HepG2 (cell line): ENCODE results near the gene ICAM3. TPM values are rescaled to one million over a fixed set of nuclear protein-coding genes. Genes with fewer than 3 reads are reported as not detected.

Source experiments
- CHD4 ChIP-seq: fragments of 200-600 bp; sonication (generic); IDR thresholded peaks from 2 replicates; pipeline ENCODE4 v1.7.0; 2017; ENCODE audit warnings: mild to moderate bottlenecking, low read length, borderline replicate concordance
- CTCF ChIP-seq: sonication (generic); formaldehyde crosslinking; IDR thresholded peaks from 2 replicates; pipeline ENCODE4 v1.5.0; 2020; ENCODE audit warnings: mild to moderate bottlenecking, missing genetic modification reagents, moderate library complexity
- DR1 ChIP-seq: sonication (generic); formaldehyde crosslinking; IDR thresholded peaks from 2 replicates; pipeline ENCODE4 v1.8.0; 2021; ENCODE audit warnings: mild to moderate bottlenecking, missing genetic modification reagents, inconsistent platforms
- ELK4 ChIP-seq: sonication (generic); formaldehyde crosslinking; IDR thresholded peaks from 2 replicates; pipeline ENCODE4 v1.9.0; 2021; ENCODE audit warnings: missing genetic modification reagents, borderline replicate concordance
- ISL2 ChIP-seq: sonication (generic); formaldehyde crosslinking; IDR thresholded peaks from 2 replicates; pipeline ENCODE4 v1.5.0; 2020; ENCODE audit warnings: missing genetic modification reagents
- NBN ChIP-seq: fragments of 450-650 bp; conservative IDR thresholded peaks from 2 replicates; pipeline ENCODE4 v1.6.1; 2017
- NCOR1 ChIP-seq: fragments of 200-600 bp; sonication (generic); IDR thresholded peaks from 2 replicates; pipeline ENCODE4 v1.7.0; 2017; ENCODE audit warnings: antibody characterized with exemption, low read length, borderline replicate concordance
- NR0B2 ChIP-seq: sonication (generic); formaldehyde crosslinking; IDR thresholded peaks from 2 replicates; pipeline ENCODE4 v1.4.0; 2020; ENCODE audit warnings: mild to moderate bottlenecking, missing genetic modification reagents
- RNF2 ChIP-seq: fragments of 450-650 bp; conservative IDR thresholded peaks from 2 replicates; pipeline ENCODE4 v1.6.1; 2016; ENCODE audit warnings: low read depth
- RXRA ChIP-seq: sonication (generic); formaldehyde crosslinking; IDR thresholded peaks from 2 replicates; pipeline ENCODE4 v1.5.1; 2020; ENCODE audit warnings: missing genetic modification reagents
- SALL2 ChIP-seq: sonication (generic); formaldehyde crosslinking; IDR thresholded peaks from 2 replicates; pipeline ENCODE4 v1.8.1; 2023; ENCODE audit warnings: mild to moderate bottlenecking, missing genetic modification reagents, inconsistent platforms
- SAP130 ChIP-seq: IDR thresholded peaks from 2 replicates; pipeline ENCODE4 v1.6.1; 2016; ENCODE audit warnings: low read depth
- SMAD1 ChIP-seq: sonication (generic); formaldehyde crosslinking; IDR thresholded peaks from 2 replicates; pipeline ENCODE4 v1.4.0; 2020; ENCODE audit warnings: missing genetic modification reagents, low read depth, mild to moderate bottlenecking, borderline replicate concordance
- SP140L ChIP-seq: sonication (generic); formaldehyde crosslinking; IDR thresholded peaks from 2 replicates; pipeline ENCODE4 v1.4.0; 2020; ENCODE audit warnings: missing genetic modification reagents, borderline replicate concordance
- TAF15 ChIP-seq: fragments of 200-400 bp; formaldehyde crosslinking; IDR thresholded peaks from one replicate; pipeline ENCODE4 v1.6.1; 2018; ENCODE audit warnings: mild to moderate bottlenecking, low read depth, low read length; ENCODE audit not compliant: poor library complexity, severe bottlenecking
- XBP1 ChIP-seq: sonication (generic); formaldehyde crosslinking; IDR thresholded peaks from 2 replicates; pipeline ENCODE4 v1.5.0; 2020; ENCODE audit warnings: missing genetic modification reagents
- ZBTB2 ChIP-seq: sonication (generic); formaldehyde crosslinking; IDR thresholded peaks from 2 replicates; pipeline ENCODE4 v1.8.0; 2022; ENCODE audit warnings: low read depth, missing genetic modification reagents
- ZNF317 ChIP-seq: sonication (generic); formaldehyde crosslinking; IDR thresholded peaks from 2 replicates; pipeline ENCODE4 v1.5.0; 2020; ENCODE audit warnings: mild to moderate bottlenecking, missing genetic modification reagents
- ZNF335 ChIP-seq: sonication (generic); formaldehyde crosslinking; IDR thresholded peaks from 2 replicates; pipeline ENCODE4 v1.4.0; 2020; ENCODE audit warnings: missing genetic modification reagents
- ZNF33B ChIP-seq: sonication (generic); formaldehyde crosslinking; IDR thresholded peaks from 2 replicates; pipeline ENCODE4 v1.5.1; 2020; ENCODE audit warnings: mild to moderate bottlenecking, missing genetic modification reagents
- ZNF44 ChIP-seq: sonication (generic); formaldehyde crosslinking; IDR thresholded peaks from 2 replicates; pipeline ENCODE4 v1.5.1; 2020; ENCODE audit warnings: mild to moderate bottlenecking, missing genetic modification reagents
- ZNF768 ChIP-seq: sonication (generic); formaldehyde crosslinking; IDR thresholded peaks from 2 replicates; pipeline ENCODE4 v1.4.0; 2020; ENCODE audit warnings: missing genetic modification reagents
- ZSCAN20 ChIP-seq: sonication (generic); formaldehyde crosslinking; IDR thresholded peaks from 2 replicates; pipeline ENCODE4 v1.4.0; 2020; ENCODE audit warnings: missing genetic modification reagents, mild to moderate bottlenecking, borderline replicate concordance
- polyA plus RNA-seq, 8 experiments: library from polyadenylated mRNA; depleted of rRNA in 3 of 8; stranded (reverse) in 7 of 8; unstranded in 1 of 8; fragments of >200 nt; fragmentation: Illumina TruSeq in 4 of 8; extraction: Trizol in 4 of 8; gene quantifications; 2 replicates each; pipeline versions ENCODE4 v1.2.1 to v1.2.3, GENCODE V29; 2011 to 2016; ENCODE audit warnings: low read depth in 4 of 8, missing spikeins in 1 of 8, mixed read lengths in 1 of 8; ENCODE audit not compliant: insufficient read depth in 1 of 8
- total RNA-seq, 5 experiments: library from RNA; depleted of rRNA; stranded (reverse); fragments of >200 nt; fragmentation: Illumina TruSeq; extraction: Trizol; gene quantifications; 2 replicates each; pipeline ENCODE4 v1.2.3, GENCODE V29; 2016; ENCODE audit warnings: low read depth in 1 of 5

ICAM3 gene
- total and polyA plus RNA-seq, 2 of the 13 experiments (the other 11 are each of a cell fraction or from before 2014, with no cell fraction given) = 14.1 to 21.0 TPM

- TF ChIP-seq DR1 (CRISPR knock-in tag) (peak; percentile 4; the same call in 1 of the 2 replicates), ZNF768 (CRISPR knock-in tag) (no peak), RNF2 (peak; percentile 80), ELK4 (no peak), RXRA (CRISPR knock-in tag) (peak; percentile 45), ZBTB2 (0 out of 2 replicates have a peak, but pooled peaks have one; percentile 36), CHD4 (no peak), ISL2 (CRISPR knock-in tag) (peak; percentile 54; the same call in 1 of the 2 replicates), SAP130 (CRISPR knock-in tag) (peak; percentile 87), ZNF317 (CRISPR knock-in tag) (no peak; the same call in 1 of the 2 replicates), CTCF (CRISPR knock-in tag) (no peak), SP140L (no peak), SALL2 (CRISPR knock-in tag) (peak; percentile 46; the same call in 1 of the 2 replicates), NBN (no peak), ZNF44 (0 out of 2 replicates have a peak, but pooled peaks have one; percentile 13), ZNF335 (CRISPR knock-in tag) (no peak), NR0B2 (CRISPR knock-in tag) (peak; percentile 79; the same call in 1 of the 2 replicates), XBP1 (CRISPR knock-in tag) (no peak; the same call in 1 of the 2 replicates), ZSCAN20 (CRISPR knock-in tag) (0 out of 2 replicates have a peak, but pooled peaks have one; percentile 64), SMAD1 (CRISPR knock-in tag) (no peak), NCOR1 (no peak; the same call in 1 of the 2 replicates), TAF15 (peak; percentile 34), ZNF33B (CRISPR knock-in tag) (peak; percentile 15; the same call in 1 of the 2 replicates)
Observed at GRCh38 chr19:10380313-10381102, 41.1 kb upstream of the ICAM3 start, which contains the start of gene TYK2 (continued).
